GM23338 (cell line): Measurements from ENCODE around the gene EXOC6B.

Experiments used
- CREB1 ChIP-seq: fragments of 250-450 bp; sonication (Bioruptor Pico); IDR thresholded peaks from 2 replicates; pipeline ENCODE4 v1.5.0; 2020; ENCODE audit warnings: low read depth, mild to moderate bottlenecking, moderate library complexity
- ETS1 ChIP-seq: IDR thresholded peaks from 2 replicates; pipeline ENCODE4 v1.6.1; 2016; ENCODE audit warnings: antibody characterized with exemption
- EZH2 ChIP-seq: fragments of 200-600 bp; sonication (generic); IDR thresholded peaks from one replicate; pipeline ENCODE4 v1.8.0; 2017; ENCODE audit warnings: antibody characterized with exemption, mild to moderate bottlenecking, low read depth; ENCODE audit not compliant: unreplicated experiment
- EZH2phosphoT487 ChIP-seq: fragments of 200-600 bp; sonication (generic); IDR thresholded peaks from one replicate; pipeline ENCODE4 v1.8.1; 2018; ENCODE audit warnings: antibody characterized with exemption; ENCODE audit not compliant: unreplicated experiment
- JUNB ChIP-seq: IDR thresholded peaks from one replicate; pipeline ENCODE4 v1.6.1; 2016; ENCODE audit warnings: antibody characterized with exemption; ENCODE audit not compliant: unreplicated experiment
- NANOG ChIP-seq: IDR thresholded peaks from 2 replicates; pipeline ENCODE4 v1.6.1; 2016; ENCODE audit warnings: antibody characterized with exemption, borderline replicate concordance
- POLR2AphosphoS5 ChIP-seq: IDR thresholded peaks from 2 replicates; pipeline ENCODE4 v1.6.1; 2016; ENCODE audit warnings: antibody characterized with exemption, low read depth
- STAT1 ChIP-seq: IDR thresholded peaks from one replicate; pipeline ENCODE4 v1.6.1; 2016; ENCODE audit warnings: antibody characterized with exemption; ENCODE audit not compliant: unreplicated experiment
- ZNF331 ChIP-seq: fragments of 250-450 bp; sonication (Bioruptor Pico); IDR thresholded peaks from 2 replicates; pipeline ENCODE4 v1.5.0; 2020; ENCODE audit warnings: low read depth, mild to moderate bottlenecking, moderate library complexity
- TF ChIP-seq, protein P1 (sequence below): IDR thresholded peaks from one replicate; pipeline ENCODE4 v1.6.1; 2018; ENCODE audit warnings: antibody characterized with exemption; ENCODE audit not compliant: unreplicated experiment
- TF ChIP-seq, protein P2 (sequence below), 2 experiments: fragments of 200-600 bp in 1 of 2; sonication (generic) in 1 of 2; conservative IDR thresholded peaks; 2 replicates each; pipeline versions ENCODE4 v1.5.1 to v1.6.1; 2016 to 2017; ENCODE audit warnings: antibody characterized with exemption in 2 of 2, low read depth in 2 of 2, mild to moderate bottlenecking in 2 of 2, moderate library complexity in 1 of 2
- TF ChIP-seq, protein P3 (sequence below): fragments of 250-450 bp; sonication (Bioruptor Pico); IDR thresholded peaks from 2 replicates; pipeline ENCODE4 v1.5.0; 2020; ENCODE audit warnings: mild to moderate bottlenecking, moderate library complexity

GRCh38 chr2:72770879-72771461 lies 54.9 kb downstream of the EXOC6B start:
- no peak for TF ChIP-seq POLR2AphosphoS5
- TF ChIP-seq, protein P1, sequence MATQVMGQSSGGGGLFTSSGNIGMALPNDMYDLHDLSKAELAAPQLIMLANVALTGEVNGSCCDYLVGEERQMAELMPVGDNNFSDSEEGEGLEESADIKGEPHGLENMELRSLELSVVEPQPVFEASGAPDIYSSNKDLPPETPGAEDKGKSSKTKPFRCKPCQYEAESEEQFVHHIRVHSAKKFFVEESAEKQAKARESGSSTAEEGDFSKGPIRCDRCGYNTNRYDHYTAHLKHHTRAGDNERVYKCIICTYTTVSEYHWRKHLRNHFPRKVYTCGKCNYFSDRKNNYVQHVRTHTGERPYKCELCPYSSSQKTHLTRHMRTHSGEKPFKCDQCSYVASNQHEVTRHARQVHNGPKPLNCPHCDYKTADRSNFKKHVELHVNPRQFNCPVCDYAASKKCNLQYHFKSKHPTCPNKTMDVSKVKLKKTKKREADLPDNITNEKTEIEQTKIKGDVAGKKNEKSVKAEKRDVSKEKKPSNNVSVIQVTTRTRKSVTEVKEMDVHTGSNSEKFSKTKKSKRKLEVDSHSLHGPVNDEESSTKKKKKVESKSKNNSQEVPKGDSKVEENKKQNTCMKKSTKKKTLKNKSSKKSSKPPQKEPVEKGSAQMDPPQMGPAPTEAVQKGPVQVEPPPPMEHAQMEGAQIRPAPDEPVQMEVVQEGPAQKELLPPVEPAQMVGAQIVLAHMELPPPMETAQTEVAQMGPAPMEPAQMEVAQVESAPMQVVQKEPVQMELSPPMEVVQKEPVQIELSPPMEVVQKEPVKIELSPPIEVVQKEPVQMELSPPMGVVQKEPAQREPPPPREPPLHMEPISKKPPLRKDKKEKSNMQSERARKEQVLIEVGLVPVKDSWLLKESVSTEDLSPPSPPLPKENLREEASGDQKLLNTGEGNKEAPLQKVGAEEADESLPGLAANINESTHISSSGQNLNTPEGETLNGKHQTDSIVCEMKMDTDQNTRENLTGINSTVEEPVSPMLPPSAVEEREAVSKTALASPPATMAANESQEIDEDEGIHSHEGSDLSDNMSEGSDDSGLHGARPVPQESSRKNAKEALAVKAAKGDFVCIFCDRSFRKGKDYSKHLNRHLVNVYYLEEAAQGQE, result no peak
- TF ChIP-seq, protein P2, sequence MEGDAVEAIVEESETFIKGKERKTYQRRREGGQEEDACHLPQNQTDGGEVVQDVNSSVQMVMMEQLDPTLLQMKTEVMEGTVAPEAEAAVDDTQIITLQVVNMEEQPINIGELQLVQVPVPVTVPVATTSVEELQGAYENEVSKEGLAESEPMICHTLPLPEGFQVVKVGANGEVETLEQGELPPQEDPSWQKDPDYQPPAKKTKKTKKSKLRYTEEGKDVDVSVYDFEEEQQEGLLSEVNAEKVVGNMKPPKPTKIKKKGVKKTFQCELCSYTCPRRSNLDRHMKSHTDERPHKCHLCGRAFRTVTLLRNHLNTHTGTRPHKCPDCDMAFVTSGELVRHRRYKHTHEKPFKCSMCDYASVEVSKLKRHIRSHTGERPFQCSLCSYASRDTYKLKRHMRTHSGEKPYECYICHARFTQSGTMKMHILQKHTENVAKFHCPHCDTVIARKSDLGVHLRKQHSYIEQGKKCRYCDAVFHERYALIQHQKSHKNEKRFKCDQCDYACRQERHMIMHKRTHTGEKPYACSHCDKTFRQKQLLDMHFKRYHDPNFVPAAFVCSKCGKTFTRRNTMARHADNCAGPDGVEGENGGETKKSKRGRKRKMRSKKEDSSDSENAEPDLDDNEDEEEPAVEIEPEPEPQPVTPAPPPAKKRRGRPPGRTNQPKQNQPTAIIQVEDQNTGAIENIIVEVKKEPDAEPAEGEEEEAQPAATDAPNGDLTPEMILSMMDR (conservative IDR thresholded peaks at IDR 0.05; ENCODE audit: low read depth in 2 of 2), result peak; percentile 84 to 86
- TF ChIP-seq, protein P3, sequence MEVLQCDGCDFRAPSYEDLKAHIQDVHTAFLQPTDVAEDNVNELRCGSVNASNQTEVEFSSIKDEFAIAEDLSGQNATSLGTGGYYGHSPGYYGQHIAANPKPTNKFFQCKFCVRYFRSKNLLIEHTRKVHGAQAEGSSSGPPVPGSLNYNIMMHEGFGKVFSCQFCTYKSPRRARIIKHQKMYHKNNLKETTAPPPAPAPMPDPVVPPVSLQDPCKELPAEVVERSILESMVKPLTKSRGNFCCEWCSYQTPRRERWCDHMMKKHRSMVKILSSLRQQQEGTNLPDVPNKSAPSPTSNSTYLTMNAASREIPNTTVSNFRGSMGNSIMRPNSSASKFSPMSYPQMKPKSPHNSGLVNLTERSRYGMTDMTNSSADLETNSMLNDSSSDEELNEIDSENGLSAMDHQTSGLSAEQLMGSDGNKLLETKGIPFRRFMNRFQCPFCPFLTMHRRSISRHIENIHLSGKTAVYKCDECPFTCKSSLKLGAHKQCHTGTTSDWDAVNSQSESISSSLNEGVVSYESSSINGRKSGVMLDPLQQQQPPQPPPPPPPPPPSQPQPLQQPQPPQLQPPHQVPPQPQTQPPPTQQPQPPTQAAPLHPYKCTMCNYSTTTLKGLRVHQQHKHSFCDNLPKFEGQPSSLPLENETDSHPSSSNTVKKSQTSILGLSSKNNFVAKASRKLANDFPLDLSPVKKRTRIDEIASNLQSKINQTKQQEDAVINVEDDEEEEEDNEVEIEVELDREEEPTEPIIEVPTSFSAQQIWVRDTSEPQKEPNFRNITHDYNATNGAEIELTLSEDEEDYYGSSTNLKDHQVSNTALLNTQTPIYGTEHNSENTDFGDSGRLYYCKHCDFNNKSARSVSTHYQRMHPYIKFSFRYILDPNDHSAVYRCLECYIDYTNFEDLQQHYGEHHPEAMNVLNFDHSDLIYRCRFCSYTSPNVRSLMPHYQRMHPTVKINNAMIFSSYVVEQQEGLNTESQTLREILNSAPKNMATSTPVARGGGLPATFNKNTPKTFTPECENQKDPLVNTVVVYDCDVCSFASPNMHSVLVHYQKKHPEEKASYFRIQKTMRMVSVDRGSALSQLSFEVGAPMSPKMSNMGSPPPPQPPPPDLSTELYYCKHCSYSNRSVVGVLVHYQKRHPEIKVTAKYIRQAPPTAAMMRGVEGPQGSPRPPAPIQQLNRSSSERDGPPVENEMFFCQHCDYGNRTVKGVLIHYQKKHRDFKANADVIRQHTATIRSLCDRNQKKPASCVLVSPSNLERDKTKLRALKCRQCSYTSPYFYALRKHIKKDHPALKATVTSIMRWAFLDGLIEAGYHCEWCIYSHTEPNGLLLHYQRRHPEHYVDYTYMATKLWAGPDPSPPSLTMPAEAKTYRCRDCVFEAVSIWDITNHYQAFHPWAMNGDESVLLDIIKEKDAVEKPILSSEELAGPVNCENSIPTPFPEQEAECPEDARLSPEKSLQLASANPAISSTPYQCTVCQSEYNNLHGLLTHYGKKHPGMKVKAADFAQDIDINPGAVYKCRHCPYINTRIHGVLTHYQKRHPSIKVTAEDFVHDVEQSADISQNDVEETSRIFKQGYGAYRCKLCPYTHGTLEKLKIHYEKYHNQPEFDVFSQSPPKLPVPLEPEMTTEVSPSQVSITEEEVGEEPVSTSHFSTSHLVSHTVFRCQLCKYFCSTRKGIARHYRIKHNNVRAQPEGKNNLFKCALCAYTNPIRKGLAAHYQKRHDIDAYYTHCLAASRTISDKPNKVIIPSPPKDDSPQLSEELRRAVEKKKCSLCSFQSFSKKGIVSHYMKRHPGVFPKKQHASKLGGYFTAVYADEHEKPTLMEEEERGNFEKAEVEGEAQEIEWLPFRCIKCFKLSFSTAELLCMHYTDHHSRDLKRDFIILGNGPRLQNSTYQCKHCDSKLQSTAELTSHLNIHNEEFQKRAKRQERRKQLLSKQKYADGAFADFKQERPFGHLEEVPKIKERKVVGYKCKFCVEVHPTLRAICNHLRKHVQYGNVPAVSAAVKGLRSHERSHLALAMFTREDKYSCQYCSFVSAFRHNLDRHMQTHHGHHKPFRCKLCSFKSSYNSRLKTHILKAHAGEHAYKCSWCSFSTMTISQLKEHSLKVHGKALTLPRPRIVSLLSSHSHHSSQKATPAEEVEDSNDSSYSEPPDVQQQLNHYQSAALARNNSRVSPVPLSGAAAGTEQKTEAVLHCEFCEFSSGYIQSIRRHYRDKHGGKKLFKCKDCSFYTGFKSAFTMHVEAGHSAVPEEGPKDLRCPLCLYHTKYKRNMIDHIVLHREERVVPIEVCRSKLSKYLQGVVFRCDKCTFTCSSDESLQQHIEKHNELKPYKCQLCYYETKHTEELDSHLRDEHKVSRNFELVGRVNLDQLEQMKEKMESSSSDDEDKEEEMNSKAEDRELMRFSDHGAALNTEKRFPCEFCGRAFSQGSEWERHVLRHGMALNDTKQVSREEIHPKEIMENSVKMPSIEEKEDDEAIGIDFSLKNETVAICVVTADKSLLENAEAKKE, result no peak
- no peak for TF ChIP-seq JUNB
- no peak for TF ChIP-seq EZH2
- no peak for TF ChIP-seq CREB1 (CRISPR knock-in tag)
- TF ChIP-seq NANOG, result no peak
- TF ChIP-seq STAT1, result no peak
- TF ChIP-seq ZNF331, result no peak
- no peak for TF ChIP-seq EZH2phosphoT487
- no peak for TF ChIP-seq ETS1
